Lower lobe of right lung (tissue), 2 donors: ENCODE results near the gene XPO1. TPM values are rescaled to one million over a fixed set of nuclear protein-coding genes. Genes with fewer than 3 reads are reported as not detected.
"Not testable (repeated sequence)": the region's sequence is repeated elsewhere in the genome, so short reads cannot be mapped to it uniquely, and the experiment has no call there.

Experiments
- ATAC-seq, 2 donors: fragments of 200-7000 bp; cut with Tn5 transposase; one replicate each; pipeline ENCODE4 v1.9.1; 2020 to 2022; ENCODE audit warnings: mild to moderate bottlenecking in 2 of 2, moderate library complexity in 2 of 2
- DNase-seq: peaks from one replicate; pipeline ENCODE4 v3.0.0-alpha.2; 2020
- H3K27ac ChIP-seq: fragments of 200-600 bp; one replicate; pipeline ENCODE4 v1.8.0; 2022
- H3K27me3 ChIP-seq: fragments of 200-600 bp; one replicate; pipeline ENCODE4 v1.8.0; 2022; ENCODE audit warnings: low read depth
- H3K36me3 ChIP-seq: fragments of 200-600 bp; one replicate; pipeline ENCODE4 v1.8.0; 2022; ENCODE audit warnings: mild to moderate bottlenecking
- H3K4me1 ChIP-seq: fragments of 200-600 bp; one replicate; pipeline ENCODE4 v1.8.0; 2022
- H3K4me3 ChIP-seq: fragments of 200-600 bp; one replicate; pipeline ENCODE4 v1.8.0; 2022; ENCODE audit warnings: mild to moderate bottlenecking
- H3K9me3 ChIP-seq: fragments of 200-600 bp; one replicate; pipeline ENCODE4 v1.8.0; 2022
- CTCF ChIP-seq: fragments of 200-600 bp; IDR thresholded peaks from one replicate; pipeline ENCODE4 v1.8.0; 2022; ENCODE audit warnings: antibody characterized with exemption, mild to moderate bottlenecking
- intact Hi-C: fragments of 100-400 bp; cut with DNase I; formaldehyde crosslinking; loops from one replicate; pipeline ENCODE4 v1.11.0; 2022
- total RNA-seq: library from RNA; stranded (reverse); fragmentation: NEBNext Ultra II Directional; extraction: Animal tissue kit (Norgen Biotek cat#: 25700); gene quantifications from one replicate; pipeline ENCODE4 v1.2.1, GENCODE V29; 2021
- donor health status: DM: no; HTN: yes; CAD: no; lungs with severe emphysema.

XPO1 gene
- total RNA-seq, 1 donor from 2014 or later: 111 TPM

GRCh38 chr2:61550375-61551209 lies 12.4 kb upstream of the XPO1 start:
- Histone ChIP-seq H3K36me3 (no peaks in the 10 kb centered on the region), H3K27ac (no peak overlapping the region), H3K4me1 (no peaks in the 10 kb centered on the region), H3K27me3 (no peaks in the 10 kb centered on the region), H3K9me3 (no peaks in the 10 kb centered on the region), H3K4me3 (no peak overlapping the region)
- TF ChIP-seq CTCF: no peak
- no peak for DNase-seq
- ATAC-seq: no peak
- intact Hi-C loops: no loop called here

GRCh38 chr2:61549546-61549945 lies 11.4 kb upstream of the XPO1 start:
- Histone ChIP-seq H3K27me3 (no peaks in the 10 kb centered on the region), H3K9me3 (no peaks in the 10 kb centered on the region), H3K4me1 (no peaks in the 10 kb centered on the region), H3K4me3 (no peak overlapping the region), H3K27ac (no peak overlapping the region), H3K36me3 (no peaks in the 10 kb centered on the region)
- no peak for DNase-seq
- TF ChIP-seq CTCF: no peak
- ATAC-seq: no peak
- intact Hi-C loops: no loop called here

- DNase-seq: no peak
- intact Hi-C loops: no loop called here
- no peak for TF ChIP-seq CTCF
Measured at GRCh38 chr2:61543062-61543461, 4.9 kb upstream of the XPO1 start.

GRCh38 chr2:61540167-61540566 lies 2.0 kb upstream of the XPO1 start:
- H3K36me3 ChIP-seq, H3K4me3 ChIP-seq, H3K27me3 ChIP-seq, DNase-seq, H3K9me3 ChIP-seq, intact Hi-C loops, ATAC-seq, H3K27ac ChIP-seq: not testable (repeated sequence)
- H3K4me1 ChIP-seq: peaks cover 16% of the 10 kb centered on the region

More at GRCh38 chr2:61543062-61543461, 4.9 kb upstream of the XPO1 start:
- Histone ChIP-seq H3K9me3 (no peaks in the 10 kb centered on the region), H3K27me3 (no peaks in the 10 kb centered on the region), H3K36me3 (no peaks in the 10 kb centered on the region), H3K4me3 (no peak overlapping the region), H3K27ac (no peak overlapping the region), H3K4me1 (peaks cover 8% of the 10 kb centered on the region)
- no peak for ATAC-seq

GRCh38 chr2:61538920-61539520 lies 864 bp upstream of the XPO1 start:
- Histone ChIP-seq H3K36me3 (no peaks in the 10 kb centered on the region), H3K4me1 (peaks cover 27% of the 10 kb centered on the region), H3K4me3 (peak overlapping the region; percentile 69), H3K9me3 (no peaks in the 10 kb centered on the region), H3K27ac (peak overlapping the region; percentile 96), H3K27me3 (no peaks in the 10 kb centered on the region)
- intact Hi-C loops: no loop called here
- ATAC-seq: peak in 1 of 2 donors; percentile 0
- DNase-seq: no peak
- no peak for TF ChIP-seq CTCF

GRCh38 chr2:61537950-61538199 lies 281 bp downstream of the XPO1 start:
- H3K9me3 ChIP-seq: no peaks in the 10 kb centered on the region
- H3K4me1 ChIP-seq: peaks cover 35% of the 10 kb centered on the region
- intact Hi-C loops: no loop called here
- H3K36me3 ChIP-seq: no peaks in the 10 kb centered on the region
- peak overlapping the region; percentile 69 for H3K4me3 ChIP-seq
- TF ChIP-seq CTCF: no peak
- H3K27ac ChIP-seq: peak overlapping the region; percentile 96
- DNase-seq (no peak), ATAC-seq (no peak)
- no peaks in the 10 kb centered on the region for H3K27me3 ChIP-seq
